M059J (cell line): ENCODE data around the gene COPS8. TPM values are rescaled to one million over a fixed set of nuclear protein-coding genes. Genes with fewer than 3 reads are reported as not detected.

Experiments used
- DNase-seq: peaks from one replicate; pipeline ENCODE4 v3.0.0-alpha.2; 2012; ENCODE audit warnings: low read depth
- total RNA-seq: library from RNA; depleted of rRNA; stranded (reverse); fragments of >200 nt; shearing (Covaris generic); gene quantifications from 2 replicates; pipeline ENCODE4 v1.2.3, GENCODE V29; 2014

COPS8 gene
- total RNA-seq, 1 experiment from 2014 or later, result 137 TPM

GRCh38 chr2:237130562-237131421 is 45.1 kb downstream of the COPS8 start:
- no peak for DNase-seq

DNA sequence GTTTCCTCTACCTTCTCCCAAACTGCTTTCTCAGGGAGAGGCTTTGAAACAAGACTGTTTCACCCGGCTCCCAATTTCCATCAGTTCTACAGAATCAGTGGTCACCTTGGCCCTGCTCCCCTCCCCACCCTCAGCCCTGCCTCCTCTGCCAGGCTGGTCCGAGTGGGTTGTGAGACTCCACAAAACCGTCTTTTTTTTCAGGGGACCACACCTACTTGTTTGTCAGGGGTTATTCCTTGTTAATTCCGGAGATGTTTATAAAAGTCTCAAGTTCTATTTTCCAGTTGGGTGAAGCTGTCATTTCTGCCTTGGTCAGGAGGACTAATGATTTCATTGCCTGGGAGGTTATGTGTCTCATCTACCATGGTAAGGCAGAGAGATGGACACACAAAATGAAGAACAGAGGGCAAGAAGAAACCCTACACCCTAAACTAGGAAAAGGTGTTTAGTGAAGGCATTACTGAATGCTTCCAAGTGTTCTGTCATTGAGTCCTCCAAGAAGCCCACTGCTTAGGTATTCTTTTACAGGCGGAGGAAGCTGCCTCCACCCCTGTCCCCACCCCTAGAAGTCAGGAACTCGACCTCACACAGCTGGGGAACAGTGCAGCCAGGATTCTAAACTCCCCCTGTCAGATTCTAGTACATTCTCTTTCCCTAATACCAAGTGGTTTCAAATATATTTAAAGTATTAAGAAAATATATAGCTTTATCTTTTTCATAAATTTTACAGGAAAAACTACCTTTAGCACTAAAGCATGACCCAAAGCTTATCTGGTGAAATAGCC is 46.3 kb downstream of the COPS8 start:
- peak; percentile 64 for DNase-seq

GRCh38 chr2:237132799-237133198 is 47.1 kb downstream of the COPS8 start:
- no peak for DNase-seq

GRCh38 chr2:237134321-237135230 is 48.9 kb downstream of the COPS8 start:
- no peak for DNase-seq

GRCh38 chr2:237136824-237137223 is 51.1 kb downstream of the COPS8 start:
- DNase-seq, result no peak

DNA sequence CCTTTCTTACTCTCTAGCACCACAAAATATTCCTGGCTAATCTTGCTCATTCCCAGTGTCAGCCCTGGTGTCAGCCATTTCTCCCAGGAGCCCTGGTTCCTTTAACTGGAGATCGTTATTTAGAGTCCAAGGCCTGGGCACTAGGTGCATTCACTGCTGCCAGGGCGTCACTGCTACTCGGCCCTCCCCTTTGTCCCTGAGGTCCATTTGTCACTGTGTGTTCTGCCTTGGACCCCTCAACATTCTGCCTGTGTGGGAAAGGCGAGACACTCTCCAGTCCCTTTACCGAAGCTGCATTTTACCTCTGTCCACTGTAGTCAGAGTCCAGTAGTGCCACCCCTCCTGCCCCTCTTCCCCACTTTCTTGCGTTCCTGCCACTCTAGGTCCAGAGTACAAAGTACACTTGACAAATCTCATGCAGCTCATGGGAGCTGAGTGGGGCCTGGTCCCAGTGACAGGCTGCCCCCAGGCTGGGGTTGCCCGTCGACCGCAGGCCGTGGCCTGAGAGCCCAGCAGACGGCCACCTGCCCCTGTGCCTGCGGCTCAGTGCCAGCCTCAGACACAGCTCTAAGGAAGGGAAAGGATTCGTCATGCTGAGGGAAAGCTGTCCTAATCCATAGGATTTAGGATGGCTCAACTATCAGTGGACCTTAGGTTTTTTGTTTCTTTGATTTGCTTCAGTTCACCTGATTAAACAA is 52.1 kb downstream of the COPS8 start:
- DNase-seq, result no peak

- no peak for DNase-seq
Measured at GRCh38 chr2:237139123-237139675, 53.5 kb downstream of the COPS8 start.

- DNase-seq, result no peak
Measured at GRCh38 chr2:237140689-237141285, 55.1 kb downstream of the COPS8 start.

DNA sequence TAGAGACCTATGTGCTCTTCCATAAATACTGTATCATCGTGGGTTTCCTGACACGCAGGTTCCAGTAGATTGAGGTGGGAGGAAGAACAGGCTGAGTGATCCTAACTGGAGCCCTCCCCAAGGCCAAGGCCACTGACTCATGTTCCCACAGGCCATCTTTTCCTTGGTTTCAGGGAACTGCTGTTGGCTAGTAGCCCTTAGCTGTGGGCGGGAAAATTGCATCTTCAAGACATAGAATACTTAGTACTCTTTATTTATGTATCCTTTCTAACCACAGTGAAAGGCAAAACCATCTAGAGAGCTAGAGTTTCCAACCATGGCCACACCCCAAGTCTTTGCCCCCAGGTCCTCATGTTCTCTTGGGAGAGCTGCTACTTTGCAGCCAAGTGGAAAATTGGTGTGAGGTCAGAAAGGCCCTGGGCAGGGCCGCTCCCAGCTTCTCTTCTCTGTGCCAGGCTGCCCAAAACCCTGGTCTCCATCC is 55.9 kb downstream of the COPS8 start:
- peak; percentile 95 for DNase-seq

DNA sequence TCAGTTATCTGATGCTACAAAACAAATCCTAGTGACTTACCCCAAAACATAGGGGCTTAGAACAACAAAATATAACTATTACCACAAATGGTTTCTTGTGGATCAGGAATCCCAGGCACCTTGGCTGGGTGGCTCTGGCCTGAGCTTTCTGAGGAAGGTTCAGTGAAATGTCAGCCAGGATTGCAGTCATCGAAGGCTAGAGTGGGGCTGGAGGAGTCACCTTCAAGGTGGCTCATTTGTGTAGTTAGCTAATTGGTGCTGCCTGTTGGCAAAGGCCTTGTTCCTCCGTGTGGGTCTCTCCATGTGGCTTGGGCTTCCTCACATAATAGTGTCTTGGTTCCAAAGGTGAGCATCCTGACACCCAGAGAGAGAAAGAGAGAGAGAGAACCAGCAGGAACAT is 57.4 kb downstream of the COPS8 start:
- DNase-seq, result no peak

GRCh38 chr2:237143676-237144440 is 58.2 kb downstream of the COPS8 start:
- DNase-seq, result no peak

- DNase-seq, result no peak
Measured at GRCh38 chr2:237144516-237144915, 58.8 kb downstream of the COPS8 start.

DNA sequence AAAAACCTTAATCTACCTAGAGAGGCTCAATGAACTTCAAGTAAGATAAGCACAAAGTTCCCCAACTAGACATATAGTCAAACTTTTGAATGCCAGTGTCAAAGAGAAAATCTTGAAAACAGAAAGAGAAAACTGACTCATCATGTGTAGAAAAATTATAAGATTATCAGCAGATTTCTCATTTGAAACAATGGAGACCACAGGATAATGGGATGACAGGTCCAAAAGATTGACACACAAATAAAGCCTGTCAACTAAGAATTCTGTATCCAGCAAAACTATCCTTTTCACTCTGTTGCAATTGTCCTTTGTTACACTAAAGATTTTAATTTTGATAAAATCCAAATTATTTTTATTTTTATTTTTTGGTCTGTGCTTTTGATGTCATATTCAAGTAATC is 61.6 kb downstream of the COPS8 start:
- no peak for DNase-seq

DNA sequence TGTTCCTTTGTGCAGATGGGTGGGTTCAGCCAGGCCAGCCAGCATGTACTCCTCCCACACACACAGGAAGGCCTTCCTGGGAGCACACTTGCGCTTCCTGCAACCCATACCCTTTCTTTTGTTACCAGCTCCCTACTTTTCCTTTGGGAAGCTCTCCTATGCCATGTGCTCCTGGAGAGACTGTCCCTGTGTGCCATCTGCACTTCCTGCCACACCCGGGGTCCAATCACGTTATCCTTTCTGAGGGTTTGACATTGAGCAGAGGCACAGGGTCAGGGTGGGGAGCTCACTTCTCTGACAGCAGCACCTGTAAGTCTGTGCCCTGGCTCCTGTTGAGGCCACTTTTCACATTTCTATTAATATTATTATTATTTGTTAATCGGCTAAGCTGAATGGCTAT is 62.9 kb downstream of the COPS8 start:
- DNase-seq, result no peak

GRCh38 chr2:237149425-237149824 is 63.7 kb downstream of the COPS8 start:
- DNase-seq, result no peak
